NCI-H187 treated with DMSO at 0.1 percent for 48 hours (cell line): ENCODE results near the gene UFD1.

Source experiments
- DNase-seq: peaks from one replicate; lab custom pipeline; 2025; lab: John Stamatoyannopoulos, UW

UFD1 gene

GRCh38 chr22:19515654-19516377 lies 36.8 kb upstream of the UFD1 start:
- peak; percentile 50 for DNase-seq

GRCh38 chr22:19514831-19515565 lies 36.0 kb upstream of the UFD1 start:
- DNase-seq: peak; percentile 24

- DNase-seq: no peak
These were observed 34.8 kb upstream of the UFD1 start for GRCh38 chr22:19513823-19514222.

GRCh38 chr22:19510919-19511341 lies 31.9 kb upstream of the UFD1 start:
- DNase-seq: no peak

GRCh38 chr22:19509923-19510322 lies 30.9 kb upstream of the UFD1 start:
- DNase-seq: no peak

GRCh38 chr22:19509191-19509590 lies 30.2 kb upstream of the UFD1 start:
- DNase-seq: no peak

- no peak for DNase-seq
These were observed 29.2 kb upstream of the UFD1 start for GRCh38 chr22:19508024-19508776.

- DNase-seq: no peak
These were observed 28.5 kb upstream of the UFD1 start for GRCh38 chr22:19507534-19507861.

- no peak for DNase-seq
These were observed 27.2 kb upstream of the UFD1 start for GRCh38 chr22:19506212-19506611.

GRCh38 chr22:19505735-19506126 lies 26.7 kb upstream of the UFD1 start:
- no peak for DNase-seq

- no peak for DNase-seq
These were observed 26.1 kb upstream of the UFD1 start for GRCh38 chr22:19504900-19505734.

- DNase-seq: no peak
These were observed 24.9 kb upstream of the UFD1 start for GRCh38 chr22:19503869-19504268.

- no peak for DNase-seq
These were observed 24.4 kb upstream of the UFD1 start for GRCh38 chr22:19503367-19503766.

GRCh38 chr22:19501897-19502447 lies 23.0 kb upstream of the UFD1 start:
- DNase-seq: no peak

GRCh38 chr22:19499880-19500242 lies 20.9 kb upstream of the UFD1 start:
- DNase-seq: no peak

GRCh38 chr22:19499236-19499879 lies 20.4 kb upstream of the UFD1 start:
- no peak for DNase-seq

- no peak for DNase-seq
These were observed 19.8 kb upstream of the UFD1 start for GRCh38 chr22:19498866-19499190.

- no peak for DNase-seq
These were observed 19.3 kb upstream of the UFD1 start for GRCh38 chr22:19498154-19498865.

GRCh38 chr22:19497245-19497644 lies 18.3 kb upstream of the UFD1 start:
- DNase-seq: no peak

- DNase-seq: no peak
These were observed 17.3 kb upstream of the UFD1 start for GRCh38 chr22:19496324-19496630.
